ENCODE results near the gene DGKD.
A peak's percentile ranks its signal among the peaks of the same experiment; 100 is the strongest.

Gene DGKD

DNA sequence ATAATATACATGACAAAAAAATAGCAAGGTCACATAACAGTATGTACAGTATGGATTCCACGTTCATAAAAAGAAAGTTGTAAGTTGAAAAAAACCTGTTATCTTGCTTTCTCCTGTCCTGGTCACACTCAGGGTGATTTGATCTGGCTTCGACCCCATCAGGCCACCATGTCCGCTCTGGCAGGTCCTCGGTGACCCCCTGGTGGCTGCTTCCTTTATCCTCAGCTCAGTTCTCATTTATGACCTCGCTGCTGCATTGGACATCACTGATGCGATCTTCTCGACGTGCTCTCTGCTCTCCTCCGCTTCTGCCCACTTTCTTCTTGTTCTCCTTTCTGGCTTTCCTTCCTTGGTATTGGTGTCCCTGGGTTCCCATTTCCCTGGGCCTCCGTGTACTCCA, 29.7 kb downstream of the DGKD start:
- no peak for DNase-seq (ENCODE audit: low read depth)
- H3K4me3 ChIP-seq (ENCODE audit: low read length): no peak overlapping the region
- TF ChIP-seq, protein P1, sequence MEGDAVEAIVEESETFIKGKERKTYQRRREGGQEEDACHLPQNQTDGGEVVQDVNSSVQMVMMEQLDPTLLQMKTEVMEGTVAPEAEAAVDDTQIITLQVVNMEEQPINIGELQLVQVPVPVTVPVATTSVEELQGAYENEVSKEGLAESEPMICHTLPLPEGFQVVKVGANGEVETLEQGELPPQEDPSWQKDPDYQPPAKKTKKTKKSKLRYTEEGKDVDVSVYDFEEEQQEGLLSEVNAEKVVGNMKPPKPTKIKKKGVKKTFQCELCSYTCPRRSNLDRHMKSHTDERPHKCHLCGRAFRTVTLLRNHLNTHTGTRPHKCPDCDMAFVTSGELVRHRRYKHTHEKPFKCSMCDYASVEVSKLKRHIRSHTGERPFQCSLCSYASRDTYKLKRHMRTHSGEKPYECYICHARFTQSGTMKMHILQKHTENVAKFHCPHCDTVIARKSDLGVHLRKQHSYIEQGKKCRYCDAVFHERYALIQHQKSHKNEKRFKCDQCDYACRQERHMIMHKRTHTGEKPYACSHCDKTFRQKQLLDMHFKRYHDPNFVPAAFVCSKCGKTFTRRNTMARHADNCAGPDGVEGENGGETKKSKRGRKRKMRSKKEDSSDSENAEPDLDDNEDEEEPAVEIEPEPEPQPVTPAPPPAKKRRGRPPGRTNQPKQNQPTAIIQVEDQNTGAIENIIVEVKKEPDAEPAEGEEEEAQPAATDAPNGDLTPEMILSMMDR (IDR thresholded peaks at IDR 0.05; ENCODE audit: insufficient read depth, low read depth, low read length, missing control alignments): no peak

DNA sequence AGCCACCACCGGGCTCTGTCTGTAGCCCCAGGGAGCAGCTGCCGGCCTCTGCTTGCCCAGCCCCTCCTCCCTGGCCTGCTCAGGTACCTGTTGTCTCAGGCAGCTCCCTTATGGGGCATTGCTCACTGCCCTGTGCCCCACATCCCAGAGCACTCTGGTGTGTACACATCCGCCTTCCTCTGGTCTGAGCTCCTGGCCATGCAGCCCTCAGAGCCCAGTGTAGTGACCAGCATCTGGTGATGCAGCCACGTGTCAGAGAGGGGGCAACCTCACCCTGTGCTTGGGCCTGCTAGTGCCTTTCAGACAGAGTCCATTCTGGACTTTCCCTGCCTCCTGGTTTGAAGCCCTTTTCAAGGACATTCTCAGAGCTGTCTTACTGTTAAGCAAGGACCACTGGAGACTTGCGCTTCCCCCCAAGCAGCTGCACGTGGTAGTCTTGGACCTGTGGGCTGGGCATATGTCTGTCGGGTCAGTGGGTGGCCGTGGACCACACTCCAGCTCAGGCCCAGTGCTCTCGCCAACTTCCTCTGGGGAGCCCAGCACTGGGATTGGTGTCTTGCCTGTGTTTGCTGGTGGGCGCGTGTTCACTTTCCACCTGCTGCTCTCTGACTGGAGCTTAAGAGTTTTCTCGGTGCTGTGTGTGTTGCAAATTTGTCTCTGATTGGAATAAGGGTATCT, 30.7 kb downstream of the DGKD start:
- DNase-seq (ENCODE audit: low read depth): peak; percentile 84
- no peak overlapping the region for H3K4me3 ChIP-seq (ENCODE audit: low read length)
- TF ChIP-seq, protein P1 (IDR thresholded peaks at IDR 0.05; ENCODE audit: insufficient read depth, low read depth, low read length, missing control alignments): no peak

DNA sequence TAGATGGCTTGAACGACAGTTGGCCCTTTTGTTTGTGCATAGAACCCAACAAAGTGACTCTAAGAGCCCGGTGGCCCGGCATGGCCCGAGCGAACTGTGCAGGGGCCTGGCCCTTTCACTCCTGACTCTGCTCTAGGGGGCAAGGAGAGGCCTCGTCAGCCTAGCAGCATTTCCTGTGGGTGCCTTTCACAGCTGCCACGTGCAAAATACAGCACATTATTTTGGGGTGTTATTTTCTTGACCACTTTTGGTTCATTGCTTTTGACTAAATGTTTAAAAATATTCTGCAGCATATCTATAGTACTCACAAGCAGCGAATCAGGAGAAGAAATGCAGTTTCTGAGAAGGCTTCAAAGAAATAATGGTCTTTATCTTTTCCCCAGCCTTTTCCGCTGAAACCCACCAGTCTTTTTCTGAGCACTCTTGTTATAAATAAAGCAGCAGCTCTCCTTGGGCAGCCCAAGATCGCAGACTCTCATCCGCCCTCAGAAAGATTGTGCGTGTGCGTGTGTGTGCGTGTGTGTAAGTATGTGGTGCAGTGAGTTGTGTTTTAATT, 31.3 kb downstream of the DGKD start:
- TF ChIP-seq, protein P1 (IDR thresholded peaks at IDR 0.05; ENCODE audit: insufficient read depth, low read depth, low read length, missing control alignments): no peak
- DNase-seq (ENCODE audit: low read depth): no peak
- no peak overlapping the region for H3K4me3 ChIP-seq (ENCODE audit: low read length)

DNA sequence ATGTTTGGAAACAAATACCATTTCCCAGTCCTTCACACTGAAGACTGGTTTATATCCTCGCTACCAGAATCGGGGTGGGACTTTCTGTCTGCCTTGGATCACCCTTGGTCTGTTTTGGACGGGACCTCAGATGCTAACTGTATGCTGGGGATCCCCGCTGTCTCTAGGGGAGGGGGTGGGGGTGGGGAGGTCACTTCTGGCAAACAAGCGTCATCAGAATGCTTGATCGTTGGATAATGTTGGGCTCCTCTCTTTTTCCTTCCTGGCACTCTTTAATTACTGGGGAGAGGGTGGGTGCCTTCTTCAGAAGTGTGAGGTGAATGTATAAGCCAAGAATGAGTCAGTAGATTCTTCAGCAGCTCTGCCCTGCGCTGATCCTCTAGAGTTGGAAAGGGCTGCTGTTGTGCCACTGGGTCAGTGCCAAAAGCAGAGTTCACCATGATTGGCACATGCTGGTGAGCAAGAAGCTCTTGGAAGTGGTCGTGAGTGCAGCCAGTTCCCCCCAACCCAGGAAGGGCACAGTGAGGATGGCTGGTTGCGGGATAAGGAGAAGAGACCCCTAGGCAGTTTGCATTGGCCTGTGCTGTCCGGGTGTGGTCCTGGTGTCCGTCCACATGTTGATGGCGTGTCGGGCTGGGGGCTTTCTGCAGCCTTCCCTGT, 32.2 kb downstream of the DGKD start:
- no peak overlapping the region for H3K4me3 ChIP-seq (ENCODE audit: low read length)
- DNase-seq (ENCODE audit: low read depth): peak; percentile 47
- TF ChIP-seq, protein P1 (IDR thresholded peaks at IDR 0.05; ENCODE audit: insufficient read depth, low read depth, low read length, missing control alignments): no peak

DNA sequence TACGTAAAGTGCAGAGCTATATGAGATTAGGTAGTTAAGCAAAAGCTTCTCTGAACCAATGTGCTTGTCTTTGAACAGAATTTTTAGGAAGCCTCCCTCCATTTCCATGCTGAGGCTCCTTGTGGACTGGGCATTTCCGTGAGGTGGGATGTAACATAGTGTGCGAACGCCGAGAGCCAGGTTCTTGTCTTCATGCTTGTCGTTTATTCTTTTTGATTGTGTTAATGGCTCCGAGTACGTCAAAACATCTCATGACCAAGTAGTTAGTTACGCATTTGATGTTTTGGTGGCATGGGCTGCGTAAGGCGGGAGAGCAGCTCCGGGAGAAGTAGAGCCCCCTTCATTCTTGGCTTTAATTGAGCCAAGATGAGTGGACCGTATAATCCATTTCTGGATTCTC, 32.9 kb downstream of the DGKD start:
- TF ChIP-seq, protein P1 (IDR thresholded peaks at IDR 0.05; ENCODE audit: insufficient read depth, low read depth, low read length, missing control alignments): no peak
- no peak overlapping the region for H3K4me3 ChIP-seq (ENCODE audit: low read length)
- no peak for DNase-seq (ENCODE audit: low read depth)

DNA sequence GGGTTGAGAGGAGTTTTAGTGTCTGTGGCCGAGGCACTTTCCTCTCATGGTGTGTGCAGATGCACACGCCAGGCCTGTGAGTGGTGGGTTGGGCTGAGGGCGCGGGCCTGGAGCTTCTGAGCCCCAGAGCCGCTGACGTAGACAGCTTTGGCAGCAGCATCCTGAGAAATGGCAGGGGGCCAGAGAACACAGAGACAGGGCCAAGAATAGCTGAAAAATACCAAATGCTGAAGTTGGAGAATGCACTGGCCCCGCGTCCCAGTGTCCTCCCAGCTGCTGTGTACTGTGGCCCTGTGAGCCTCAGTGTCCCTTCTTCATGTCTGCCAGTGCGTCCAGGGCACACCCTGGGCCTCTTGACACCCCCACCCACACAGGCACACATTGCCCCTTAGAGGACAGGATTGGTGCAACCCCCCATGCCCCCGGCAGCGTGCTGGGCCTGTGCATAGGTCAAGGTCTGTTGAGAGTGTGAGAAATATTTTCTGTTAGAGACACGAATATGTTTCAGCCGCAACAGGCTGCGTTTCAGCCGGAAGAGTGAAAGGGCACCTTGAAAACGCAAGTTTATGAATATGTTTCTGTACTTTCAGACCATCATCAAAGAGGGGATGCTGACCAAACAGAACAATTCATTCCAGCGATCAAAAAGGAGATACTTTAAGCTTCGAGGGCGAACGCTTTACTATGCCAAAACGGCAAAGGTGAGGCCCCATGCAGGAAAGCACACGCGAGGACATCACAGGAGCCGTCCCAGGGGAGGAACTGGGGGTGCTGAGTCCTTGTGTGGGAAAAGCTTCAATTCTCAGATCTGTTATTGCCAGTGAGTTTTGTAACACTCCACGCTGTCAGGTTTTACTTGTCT, 33.6 kb downstream of the DGKD start:
- TF ChIP-seq, protein P1 (IDR thresholded peaks at IDR 0.05; ENCODE audit: insufficient read depth, low read depth, low read length, missing control alignments): no peak
- no peak overlapping the region for H3K4me3 ChIP-seq (ENCODE audit: low read length)
- DNase-seq (ENCODE audit: low read depth): no peak
